Measurements from ENCODE around the gene OR52I1. TPM values are rescaled to one million over a fixed set of nuclear protein-coding genes. Genes with fewer than 3 reads are reported as not detected.

The OR52I1 gene
- total and polyA plus RNA-seq, 10 of the 15 experiments (the other 5 are each of a cell fraction or from before 2014, with no cell fraction given) = not detected

- no peak for ATAC-seq
- in situ Hi-C loops (cut with MboI) = no loop called here
Measured at GRCh38 chr11:4577761-4578160, 16.1 kb upstream of the OR52I1 start.

More at GRCh38 chr11:4577761-4578160, 16.1 kb upstream of the OR52I1 start:
- RAD21 ChIA-PET (ENCODE audit: unreplicated experiment) = no interaction called here
- Histone ChIP-seq H3K9me3 (replicated peaks; ENCODE audit: control insufficient read depth, insufficient read depth, low read length) (no peaks in the 10 kb centered on the region), H3K27ac (ENCODE audit: control insufficient read depth, insufficient read depth) (no peak overlapping the region), H4K20me1 (ENCODE audit: control insufficient read depth, insufficient read depth) (no peaks in the 10 kb centered on the region), H3K4me1 (ENCODE audit: control insufficient read depth, insufficient read depth, low read length) (no peaks in the 10 kb centered on the region), H3K27me3 (replicated peaks in 1 of 2; ENCODE audit: control insufficient read depth in 2 of 2, insufficient read depth in 2 of 2, low read length in 1 of 2) (no peaks in the 10 kb centered on the region; a peak in 1 of 4 replicates), H3K4me3 (no peak overlapping the region), H3K79me2 (ENCODE audit: control insufficient read depth, insufficient read depth, low read length) (no peaks in the 10 kb centered on the region), H2AFZ (ENCODE audit: control insufficient read depth, low read depth, low read length) (no peak overlapping the region), H3K36me3 (ENCODE audit: control insufficient read depth in 2 of 2, insufficient read depth in 2 of 2, low read length in 1 of 2) (no peaks in the 10 kb centered on the region), H3K4me2 (ENCODE audit: control insufficient read depth, insufficient read depth) (no peak overlapping the region), H3K9ac (ENCODE audit: control insufficient read depth, insufficient read depth, low read length) (no peak overlapping the region)
- no TSS peak for BruUV-seq (replicated peaks)
- DNase-seq (ENCODE audit: low read depth, low spot score) = no peak
- no peak for TF ChIP-seq MAX (IDR thresholded peaks at IDR 0.05; ENCODE audit: low read depth, low read length)
- TF ChIP-seq CBX3 (IDR thresholded peaks at IDR 0.05; ENCODE audit: borderline replicate concordance, low read depth) = no peak
- no peak for TF ChIP-seq POLR2AphosphoS5 (IDR thresholded peaks at IDR 0.05; ENCODE audit: low read length)
- no peak for TF ChIP-seq STAT3 (IDR thresholded peaks at IDR 0.05; ENCODE audit: low read depth, low read length)
- TF ChIP-seq RB1 (IDR thresholded peaks at IDR 0.05; ENCODE audit: borderline replicate concordance) = no peak
- no peak for TF ChIP-seq FOS (IDR thresholded peaks at IDR 0.05; ENCODE audit: borderline replicate concordance, extremely low read depth, insufficient read length)
- no peak for TF ChIP-seq WRNIP1 (IDR thresholded peaks at IDR 0.05; ENCODE audit: borderline replicate concordance, low read depth, low read length)
- TF ChIP-seq NFYA (IDR thresholded peaks at IDR 0.05; ENCODE audit: borderline replicate concordance, low read depth, low read length) = no peak
- TF ChIP-seq NR2C2 (IDR thresholded peaks at IDR 0.05; ENCODE audit: borderline replicate concordance, control insufficient read depth, insufficient read length, low read depth) = no peak
- no peak for TF ChIP-seq CBX5 (IDR thresholded peaks at IDR 0.05; ENCODE audit: low read depth)
- TF ChIP-seq PML (IDR thresholded peaks at IDR 0.05; ENCODE audit: low read length) = no peak
- no peak for TF ChIP-seq IRF3 (IDR thresholded peaks at IDR 0.05)
- TF ChIP-seq IRF4 (IDR thresholded peaks at IDR 0.05; ENCODE audit: low read depth, low read length) = no peak
- no peak for TF ChIP-seq PRDM15 (CRISPR knock-in tag; IDR thresholded peaks at IDR 0.05)
- no peak for TF ChIP-seq E2F4 (IDR thresholded peaks at IDR 0.05; ENCODE audit: low read depth, low read length)
- TF ChIP-seq KDM1A (IDR thresholded peaks at IDR 0.05; ENCODE audit: borderline replicate concordance) = no peak
- intact Hi-C loops (cut with micrococcal nuclease; ENCODE audit: unreplicated experiment) = no loop called here
- 0% methylated on average over 2 of the region's 2 CpGs for WGBS (ENCODE audit: insufficient coverage, insufficient replicate concordance, low lambda C conversion rate, missing lambda C conversion rate)
- POLR2A ChIA-PET = no interaction called here
- SMC1A ChIA-PET (ENCODE audit: uncharacterized antibody, unreplicated experiment) = interaction anchor here (1.1 kb wide), 1 partner anchor 18 kb away, joined by 3 read pairs; no protein-coding TSS in a partner anchor
- no peak for FAIRE-seq
- CTCF ChIA-PET = no interaction called here

Measured in GM12878 (cell line).